Measurements from ENCODE around the gene MYEOV.

DNA sequence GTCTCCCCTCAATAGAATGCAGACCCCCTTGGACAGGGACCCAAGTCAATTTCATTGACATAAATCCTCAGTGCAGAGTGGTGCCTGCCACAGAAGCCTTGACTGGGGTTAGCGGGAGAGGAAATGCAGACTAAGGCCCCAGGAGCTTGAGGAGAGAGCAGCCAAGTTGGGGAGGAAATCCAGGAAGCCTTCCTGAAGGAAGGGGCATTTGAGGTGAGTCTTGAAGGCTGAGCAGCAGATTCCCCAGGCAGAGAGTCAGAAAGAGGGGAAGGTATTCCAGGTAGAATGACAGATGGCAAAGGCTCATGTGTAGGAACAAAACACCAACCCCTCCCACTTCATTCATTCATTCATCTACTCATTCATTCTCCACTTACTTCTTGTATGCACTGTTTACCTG lies 10.3 kb downstream of the MYEOV start:
- TF ChIP-seq POLR2A (IDR thresholded peaks at IDR 0.05) (no peak), CTCF (IDR thresholded peaks at IDR 0.05) (no peak), EP300 (IDR thresholded peaks at IDR 0.05) (no peak)
